Neural cell (in vitro differentiated cells): Measurements from ENCODE around the gene POLDIP2.

Experiments
- CTCF ChIP-seq: fragments of 450-650 bp; IDR thresholded peaks from 2 replicates; pipeline ENCODE4 v1.5.1; 2014; ENCODE audit warnings: antibody characterized with exemption, mild to moderate bottlenecking, moderate library complexity; ENCODE audit not compliant: poor library complexity, severe bottlenecking
- POLR2AphosphoS5 ChIP-seq: IDR thresholded peaks from 2 replicates; pipeline ENCODE4 v1.6.1; 2012
- TAF1 ChIP-seq: IDR thresholded peaks from 2 replicates; pipeline ENCODE4 v1.6.1; 2012; ENCODE audit warnings: low read depth

- TF ChIP-seq CTCF, result no peak
- no peak for TF ChIP-seq TAF1
- no peak for TF ChIP-seq POLR2AphosphoS5
Measured at GRCh38 chr17:28348979-28349378, 8.3 kb downstream of the POLDIP2 start.
